ENCODE results near the gene SLC12A4. TPM values are rescaled to one million over a fixed set of nuclear protein-coding genes. Genes with fewer than 3 reads are reported as not detected.

Gene SLC12A4
- total RNA-seq, 2 donors from 2014 or later, result 34.6 to 47.0 TPM

- peak overlapping the region; percentile 99 for H3K27ac Mint-ChIP-seq
- H3K36me3 Mint-ChIP-seq (ENCODE audit: low read depth), result peaks cover 78% of the 10 kb centered on the region
- H3K4me1 Mint-ChIP-seq, result peaks cover 11% of the 10 kb centered on the region
- H3K9me3 Mint-ChIP-seq, result no peaks in the 10 kb centered on the region
- ATAC-seq (replicated peaks), result no peak
- no peaks in the 10 kb centered on the region for H3K27me3 Mint-ChIP-seq
- H3K4me3 Mint-ChIP-seq, result peak overlapping the region; percentile 81
These were observed 33.9 kb downstream of the SLC12A4 start for GRCh38 chr16:67934306-67935100.

DNA sequence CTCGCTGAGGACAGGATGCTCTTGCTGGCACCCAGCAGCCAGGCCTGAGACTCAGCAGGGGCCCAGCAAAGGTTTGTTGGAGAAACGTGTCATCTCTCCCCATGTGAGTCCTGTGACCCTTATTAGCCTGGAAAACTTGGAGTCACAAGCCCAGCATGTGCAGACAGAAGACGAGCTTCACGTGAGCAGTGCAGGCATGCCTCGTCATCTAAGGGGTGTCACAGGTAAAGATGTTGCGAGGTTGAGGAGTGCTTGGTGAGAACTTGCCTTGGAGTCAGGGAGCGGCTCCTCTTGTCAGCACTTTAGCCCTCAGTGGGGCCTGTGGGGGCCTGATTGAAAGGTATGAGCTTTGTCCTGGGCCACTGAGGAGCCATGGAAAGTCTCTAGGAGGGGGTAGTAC lies 34.6 kb downstream of the SLC12A4 start:
- H3K27ac Mint-ChIP-seq, result peak overlapping the region; percentile 75
- peak overlapping the region; percentile 81 for H3K4me3 Mint-ChIP-seq

DNA sequence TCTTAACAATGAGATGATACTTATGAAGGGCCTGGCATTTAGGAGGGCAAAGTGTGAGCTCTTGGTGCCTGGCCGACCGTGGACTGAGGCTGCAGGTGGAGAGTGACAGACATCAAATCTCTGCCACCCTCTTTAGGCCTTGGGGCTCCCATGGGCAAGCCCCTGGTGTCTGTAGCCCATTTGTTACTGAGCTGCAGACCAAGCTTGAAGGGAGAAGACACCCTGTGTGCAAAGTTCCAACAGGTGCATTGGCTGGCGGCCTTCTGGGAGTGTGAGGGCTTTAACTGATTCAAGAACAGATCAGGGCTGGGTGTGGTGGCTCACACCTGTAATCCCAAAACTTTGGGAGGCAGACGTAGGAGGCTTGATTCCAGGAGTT lies 36.0 kb downstream of the SLC12A4 start:
- no peaks in the 10 kb centered on the region for H3K9me3 Mint-ChIP-seq
- no peak for ATAC-seq (replicated peaks)
- H3K4me3 Mint-ChIP-seq, result no peak overlapping the region
- peaks cover 83% of the 10 kb centered on the region for H3K36me3 Mint-ChIP-seq (ENCODE audit: low read depth)
- peaks cover 11% of the 10 kb centered on the region for H3K4me1 Mint-ChIP-seq
- no peak overlapping the region for H3K27ac Mint-ChIP-seq
- H3K27me3 Mint-ChIP-seq, result no peaks in the 10 kb centered on the region

More for the DNA sequence above, 34.6 kb downstream of the SLC12A4 start:
- Mint-ChIP-seq H3K36me3 (ENCODE audit: low read depth) (peaks cover 74% of the 10 kb centered on the region), H3K4me1 (peaks cover 11% of the 10 kb centered on the region), H3K9me3 (no peaks in the 10 kb centered on the region), H3K27me3 (no peaks in the 10 kb centered on the region)
- no peak for ATAC-seq (replicated peaks)

GRCh38 chr16:67931712-67932461 lies 36.5 kb downstream of the SLC12A4 start, which contains the start of gene CTRL:
Gene CTRL (minus strand): TSS chr16:67931862. CDS start chr16:67931852, 10 bp downstream.
- peaks cover 79% of the 10 kb centered on the region for H3K36me3 Mint-ChIP-seq (ENCODE audit: low read depth)
- H3K4me1 Mint-ChIP-seq, result peaks cover 6% of the 10 kb centered on the region
- H3K9me3 Mint-ChIP-seq, result no peaks in the 10 kb centered on the region
- no peak for ATAC-seq (replicated peaks)
- H3K27me3 Mint-ChIP-seq, result no peaks in the 10 kb centered on the region
- no peak within 1 kb of the TSS for H3K4me3 Mint-ChIP-seq
- no peak within 1 kb of the TSS for H3K27ac Mint-ChIP-seq

DNA sequence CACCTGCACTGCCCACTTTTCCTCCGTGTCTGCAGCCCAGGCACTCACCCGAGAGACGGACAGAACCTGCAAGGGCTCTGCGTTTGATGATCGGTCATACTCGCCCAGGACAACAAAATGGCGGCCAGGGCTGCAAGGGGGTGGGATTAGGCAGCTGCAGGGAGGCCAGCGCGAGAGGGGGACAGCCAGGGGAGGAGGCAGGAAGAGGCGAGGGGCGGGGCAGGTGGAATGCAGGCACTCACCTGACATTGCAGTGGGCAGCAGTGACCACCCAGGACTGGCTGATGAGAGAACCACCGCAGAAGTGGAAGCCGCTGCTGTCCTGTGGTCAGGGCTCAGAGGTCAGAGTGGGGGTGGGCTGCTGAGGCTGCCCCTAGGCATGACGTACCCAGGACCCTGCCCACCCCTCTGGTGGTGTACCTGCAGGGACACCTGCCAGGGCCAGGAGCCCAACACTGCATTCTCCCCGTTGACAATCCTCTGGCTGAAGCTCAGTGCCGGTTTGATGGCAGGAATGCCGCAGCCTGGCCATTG lies 37.7 kb downstream of the SLC12A4 start:
- no peak for ATAC-seq (replicated peaks)
- no peak overlapping the region for H3K4me3 Mint-ChIP-seq
- no peaks in the 10 kb centered on the region for H3K27me3 Mint-ChIP-seq
- H3K27ac Mint-ChIP-seq, result no peak overlapping the region
- peaks cover 6% of the 10 kb centered on the region for H3K4me1 Mint-ChIP-seq
- H3K9me3 Mint-ChIP-seq, result no peaks in the 10 kb centered on the region
- H3K36me3 Mint-ChIP-seq (ENCODE audit: low read depth), result peaks cover 67% of the 10 kb centered on the region

- no peak overlapping the region for H3K4me3 Mint-ChIP-seq
- no peak for ATAC-seq (replicated peaks)
- no peaks in the 10 kb centered on the region for H3K27me3 Mint-ChIP-seq
- no peak overlapping the region for H3K27ac Mint-ChIP-seq
- no peaks in the 10 kb centered on the region for H3K9me3 Mint-ChIP-seq
- H3K36me3 Mint-ChIP-seq (ENCODE audit: low read depth), result peaks cover 62% of the 10 kb centered on the region
- peaks cover 4% of the 10 kb centered on the region for H3K4me1 Mint-ChIP-seq
These were observed 38.2 kb downstream of the SLC12A4 start for GRCh38 chr16:67930191-67930590.

- peak; percentile 82 for ATAC-seq (replicated peaks)
- Mint-ChIP-seq H3K36me3 (ENCODE audit: low read depth) (peaks cover 47% of the 10 kb centered on the region), H3K9me3 (no peaks in the 10 kb centered on the region), H3K4me3 (no peak overlapping the region), H3K4me1 (no peaks in the 10 kb centered on the region), H3K27ac (peak overlapping the region; percentile 53), H3K27me3 (no peaks in the 10 kb centered on the region)
These were observed 39.7 kb downstream of the SLC12A4 start for GRCh38 chr16:67928561-67929364.

GRCh38 chr16:67928147-67928546 lies 40.3 kb downstream of the SLC12A4 start:
- Mint-ChIP-seq H3K36me3 (ENCODE audit: low read depth) (peaks cover 41% of the 10 kb centered on the region), H3K27ac (peak overlapping the region; percentile 53), H3K4me1 (no peaks in the 10 kb centered on the region), H3K4me3 (no peak overlapping the region), H3K27me3 (no peaks in the 10 kb centered on the region), H3K9me3 (no peaks in the 10 kb centered on the region)
- ATAC-seq (replicated peaks), result no peak

GRCh38 chr16:67927131-67927941 lies 41.1 kb downstream of the SLC12A4 start:
- H3K27me3 Mint-ChIP-seq, result no peaks in the 10 kb centered on the region
- no peaks in the 10 kb centered on the region for H3K9me3 Mint-ChIP-seq
- no peak overlapping the region for H3K4me3 Mint-ChIP-seq
- H3K36me3 Mint-ChIP-seq (ENCODE audit: low read depth), result peaks cover 33% of the 10 kb centered on the region
- no peak overlapping the region for H3K27ac Mint-ChIP-seq
- ATAC-seq (replicated peaks), result no peak
- peaks cover 1% of the 10 kb centered on the region for H3K4me1 Mint-ChIP-seq

GRCh38 chr16:67926181-67926750 lies 42.2 kb downstream of the SLC12A4 start:
- Mint-ChIP-seq H3K36me3 (ENCODE audit: low read depth) (peaks cover 26% of the 10 kb centered on the region), H3K9me3 (no peaks in the 10 kb centered on the region), H3K27ac (peak overlapping the region; percentile 50), H3K4me3 (no peak overlapping the region), H3K27me3 (no peaks in the 10 kb centered on the region), H3K4me1 (peaks cover 9% of the 10 kb centered on the region)
- ATAC-seq (replicated peaks), result no peak

DNA sequence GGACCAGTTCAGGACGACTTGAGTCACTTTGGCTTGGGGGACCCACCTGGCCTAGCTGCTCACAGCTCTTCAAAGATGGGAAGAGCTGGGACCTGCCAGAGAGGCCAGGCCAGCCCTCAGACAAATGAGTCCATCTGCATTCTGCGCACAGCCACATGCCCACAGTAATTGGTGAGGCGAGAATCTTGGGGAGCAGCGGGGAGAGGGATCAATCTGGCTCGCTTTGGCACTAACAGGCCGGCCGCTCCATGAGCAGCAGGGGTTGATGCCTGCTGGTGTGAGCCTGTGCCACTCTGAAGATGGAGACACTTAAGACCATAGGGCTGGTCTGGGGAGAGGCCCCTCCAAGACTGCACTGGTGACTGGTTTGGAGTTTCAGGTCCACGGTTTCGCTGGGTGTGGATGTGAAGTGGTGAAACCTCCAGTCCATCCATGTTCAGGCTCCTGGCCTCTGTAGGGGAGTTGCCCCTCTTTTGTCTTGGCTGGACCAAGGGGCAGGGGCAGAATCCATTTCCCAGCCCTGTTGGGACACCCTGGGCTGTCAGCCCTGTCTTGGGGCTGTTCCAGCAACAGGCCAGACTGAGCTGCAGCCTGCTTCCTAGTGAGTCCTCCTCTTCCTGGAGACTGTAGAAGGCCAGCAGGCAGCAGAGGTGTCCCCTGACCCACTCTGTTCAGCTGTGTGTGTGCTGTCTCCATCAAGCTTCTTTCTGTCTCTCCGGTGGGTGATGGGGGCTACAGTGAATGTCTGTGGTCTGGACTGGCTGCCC lies 44.1 kb downstream of the SLC12A4 start:
- no peak for ATAC-seq (replicated peaks)
- H3K4me1 Mint-ChIP-seq, result peaks cover 9% of the 10 kb centered on the region
- H3K27me3 Mint-ChIP-seq, result no peaks in the 10 kb centered on the region
- peak overlapping the region; percentile 52 for H3K27ac Mint-ChIP-seq
- H3K36me3 Mint-ChIP-seq (ENCODE audit: low read depth), result peaks cover 10% of the 10 kb centered on the region
- H3K4me3 Mint-ChIP-seq, result no peak overlapping the region
- no peaks in the 10 kb centered on the region for H3K9me3 Mint-ChIP-seq

- Mint-ChIP-seq H3K27ac (peak overlapping the region; percentile 89), H3K27me3 (no peaks in the 10 kb centered on the region)
These were observed 44.9 kb downstream of the SLC12A4 start for GRCh38 chr16:67923414-67924116.

More at GRCh38 chr16:67923414-67924116, 44.9 kb downstream of the SLC12A4 start:
- ATAC-seq (replicated peaks), result no peak
- Mint-ChIP-seq H3K4me3 (no peak overlapping the region), H3K4me1 (peaks cover 9% of the 10 kb centered on the region), H3K9me3 (no peaks in the 10 kb centered on the region), H3K36me3 (ENCODE audit: low read depth) (peaks cover 9% of the 10 kb centered on the region)

All from activated T-helper 17 cell treated with anti-CD3 and anti-CD28 coated beads, Interleukin-2, amount 50 U/mL, for 72 hours (primary cell).